Stimulated activated CD8-positive, alpha-beta memory T cell treated with anti-CD3 and anti-CD28 coated beads, Interleukin-12 subunit alpha, Interleukin-12 subunit beta, amount 100 ng/mL, for 1 hour (primary cell): Measurements from ENCODE around the gene STYXL1.

ENCODE experiments used
- DNase-seq: peaks from one replicate; pipeline ENCODE4 v3.0.0-alpha.2; 2020; ENCODE audit warnings: low read depth

STYXL1 gene

GRCh38 chr7:75957021-75957736, 90.6 kb downstream of the STYXL1 start:
- DNase-seq: no peak

GRCh38 chr7:75955331-75955955, 92.4 kb downstream of the STYXL1 start:
- DNase-seq: no peak

- no peak for DNase-seq
Measured at GRCh38 chr7:75953931-75954330, 93.9 kb downstream of the STYXL1 start.

GRCh38 chr7:75953431-75953830, 94.4 kb downstream of the STYXL1 start:
- no peak for DNase-seq

GRCh38 chr7:75951506-75951905, 96.3 kb downstream of the STYXL1 start:
- no peak for DNase-seq

- DNase-seq: no peak
Measured at GRCh38 chr7:75950111-75950681, 97.6 kb downstream of the STYXL1 start.

GRCh38 chr7:75948179-75948578, 99.6 kb downstream of the STYXL1 start:
- DNase-seq: no peak
